Keratinocyte (primary cell): ENCODE measurements around the gene ARID5B.

Source experiments
- CTCF ChIP-seq, 3 experiments: IDR thresholded peaks in 1 of 3; conservative IDR thresholded peaks in 1 of 3; optimal IDR thresholded peaks in 1 of 3; 2 replicates in 2 of 3; 3 replicates in 1 of 3; pipeline versions ENCODE3 to v1.5.1; 2011; ENCODE audit warnings: low read length in 3 of 3, mild to moderate bottlenecking in 3 of 3, moderate library complexity in 2 of 3, control low read depth in 1 of 3, inconsistent platforms in 1 of 3; ENCODE audit not compliant: insufficient read depth in 2 of 3; ENCODE audit errors: extremely low read depth in 1 of 3
- EZH2 ChIP-seq: IDR thresholded peaks from one replicate; pipeline ENCODE4 v1.6.1; 2012; ENCODE audit warnings: inconsistent platforms, mild to moderate bottlenecking, low read length, moderate library complexity

GRCh38 chr10:62092301-62093030 lies 191.0 kb downstream of the ARID5B start:
- TF ChIP-seq CTCF (optimal IDR thresholded peaks at IDR 0.05 in 1 of 3, IDR thresholded peaks at IDR 0.05 in 1 of 3, conservative IDR thresholded peaks at IDR 0.05 in 1 of 3; ENCODE audit: extremely low read depth in 1 of 3, insufficient read depth in 2 of 3, low read length in 3 of 3) (no peak), EZH2 (no peak)
